Stomach (tissue), 4 donors: ENCODE measurements around the gene OLFML1.

ENCODE experiments used
- CTCF ChIP-seq, 7 experiments: fragments of 450-650 bp in 4 of 7; fragments of 200-600 bp in 3 of 7; sonication (generic) in 3 of 7; IDR thresholded peaks; one replicate each; pipeline ENCODE4 v1.5.1; 2016 to 2019; ENCODE audit warnings: antibody characterized with exemption in 7 of 7, control low read depth in 2 of 7, mild to moderate bottlenecking in 1 of 7
- EP300 ChIP-seq: sonication (generic); formaldehyde crosslinking; IDR thresholded peaks from one replicate; pipeline ENCODE4 v1.6.1; 2017; ENCODE audit warnings: antibody characterized with exemption
- POLR2A ChIP-seq, 4 donors: fragments of 450-650 bp; IDR thresholded peaks; one replicate each; pipeline ENCODE4 v1.6.1; 2016; ENCODE audit warnings: antibody characterized with exemption in 4 of 4, control low read depth in 2 of 4, mild to moderate bottlenecking in 1 of 4, moderate library complexity in 1 of 4
- POLR2AphosphoS5 ChIP-seq, 3 donors: sonication (generic); formaldehyde crosslinking; IDR thresholded peaks; one replicate each; pipeline ENCODE4 v1.6.1; 2016; ENCODE audit warnings: antibody characterized with exemption in 3 of 3

DNA sequence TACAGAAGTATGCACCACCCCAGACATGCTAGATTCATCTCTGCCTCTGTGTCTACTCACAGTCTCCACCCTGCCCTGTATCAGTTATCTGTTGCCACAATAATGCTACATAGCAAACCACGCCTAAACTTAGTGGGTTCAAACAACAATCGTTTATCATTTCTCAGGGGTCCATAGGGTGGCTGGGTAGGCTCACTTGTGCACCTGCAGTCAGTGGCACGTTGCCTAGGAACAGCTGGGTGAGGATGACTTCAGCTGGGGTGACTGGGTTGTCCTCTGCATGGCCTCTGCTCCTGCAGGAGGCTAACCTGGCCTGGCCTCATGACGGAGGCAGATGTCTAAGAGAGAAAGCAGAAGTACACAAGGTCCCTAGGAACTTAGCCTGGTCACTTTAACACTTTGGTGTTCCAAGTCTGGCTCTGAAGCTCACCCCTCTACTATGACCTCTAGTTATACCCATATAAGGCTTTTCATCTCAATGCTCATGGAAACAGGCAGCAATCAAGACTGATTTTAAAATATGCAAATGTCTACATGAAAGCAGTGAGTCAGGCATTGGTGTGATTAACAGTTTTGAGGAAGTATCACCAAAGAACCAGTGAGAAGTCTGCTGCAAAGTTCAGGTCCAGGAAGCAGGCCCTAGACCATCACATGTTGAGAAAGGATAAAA, 10.7 kb downstream of the OLFML1 start:
- TF ChIP-seq POLR2A (IDR thresholded peaks at IDR 0.05) (no peak), CTCF (IDR thresholded peaks at IDR 0.05) (no peak), EP300 (no peak), POLR2AphosphoS5 (IDR thresholded peaks at IDR 0.05) (no peak)
